Activated naive CD4-positive, alpha-beta T cell treated with anti-CD3 and anti-CD28 coated beads for 36 hours (primary cell): ENCODE measurements around the gene KRTAP4-11. TPM values are rescaled to one million over a fixed set of nuclear protein-coding genes. Genes with fewer than 3 reads are reported as not detected.
"Not testable (repeated sequence)": the region's sequence is repeated elsewhere in the genome, so short reads cannot be mapped to it uniquely, and the experiment has no call there.

Experiments used
- CTCF ChIA-PET: fragments of 350-600 bp; sonication (Branson Sonifier 250); formaldehyde crosslinking; loops from one replicate; lab custom pipeline; 2021; ENCODE audit warnings: antibody characterized with exemption; lab: Charles Lee
- DNase-seq: peaks from one replicate; pipeline ENCODE4 v3.0.0-alpha.2; 2020
- H3K27ac Mint-ChIP-seq: one replicate; pipeline ENCODE4 v1.8.0; 2021; ENCODE audit warnings: mild to moderate bottlenecking, mixed read lengths
- H3K27me3 Mint-ChIP-seq: one replicate; pipeline ENCODE4 v1.8.0; 2021; ENCODE audit warnings: low read depth, mixed read lengths
- H3K36me3 Mint-ChIP-seq: one replicate; pipeline ENCODE4 v1.8.0; 2021; ENCODE audit warnings: low read depth, mixed read lengths
- H3K4me1 Mint-ChIP-seq: one replicate; pipeline ENCODE4 v1.8.0; 2021; ENCODE audit warnings: low read depth, mixed read lengths
- H3K4me3 Mint-ChIP-seq: one replicate; pipeline ENCODE4 v1.8.0; 2021; ENCODE audit warnings: mild to moderate bottlenecking, moderate library complexity, mixed read lengths
- H3K9me3 Mint-ChIP-seq: one replicate; pipeline ENCODE4 v1.8.0; 2021; ENCODE audit warnings: mixed read lengths
- intact Hi-C: fragments of 100-400 bp; cut with micrococcal nuclease; formaldehyde crosslinking; loops from one replicate; pipeline ENCODE4 v1.15.1; 2023
- total RNA-seq, 2 experiments: library from RNA; stranded (reverse); gene quantifications; one replicate each; pipeline ENCODE4 v1.2.3, GENCODE V29; 2021

Gene KRTAP4-11
- total RNA-seq, 2 experiments from 2014 or later: not detected

- intact Hi-C loops: no loop called here
- no peaks in the 10 kb centered on the region for H3K36me3 Mint-ChIP-seq
- H3K27ac Mint-ChIP-seq: no peak overlapping the region
- peaks cover 17% of the 10 kb centered on the region for H3K9me3 Mint-ChIP-seq
- no peaks in the 10 kb centered on the region for H3K27me3 Mint-ChIP-seq
- CTCF ChIA-PET: no interaction called here
- H3K4me1 Mint-ChIP-seq: no peaks in the 10 kb centered on the region
- no peak for DNase-seq
- H3K4me3 Mint-ChIP-seq: no peak overlapping the region
Measured at GRCh38 chr17:41144846-41145245, 26.7 kb upstream of the KRTAP4-11 start.

GRCh38 chr17:41141361-41141760 is 23.2 kb upstream of the KRTAP4-11 start:
- H3K4me1 Mint-ChIP-seq: no peaks in the 10 kb centered on the region
- peaks cover 23% of the 10 kb centered on the region for H3K9me3 Mint-ChIP-seq
- no peak overlapping the region for H3K27ac Mint-ChIP-seq
- no peaks in the 10 kb centered on the region for H3K36me3 Mint-ChIP-seq
- DNase-seq: no peak
- CTCF ChIA-PET: no interaction called here
- H3K27me3 Mint-ChIP-seq: no peaks in the 10 kb centered on the region
- intact Hi-C loops: no loop called here
- no peak overlapping the region for H3K4me3 Mint-ChIP-seq

- H3K27ac Mint-ChIP-seq: no peak within 1 kb of the TSS
- peaks cover 23% of the 10 kb centered on the region for H3K9me3 Mint-ChIP-seq
- DNase-seq: no peak
- no peaks in the 10 kb centered on the region for H3K27me3 Mint-ChIP-seq
- intact Hi-C loops: no loop called here
- CTCF ChIA-PET: no interaction called here
- H3K36me3 Mint-ChIP-seq: no peaks in the 10 kb centered on the region
- H3K4me1 Mint-ChIP-seq: no peaks in the 10 kb centered on the region
- H3K4me3 Mint-ChIP-seq: no peak within 1 kb of the TSS
Measured at GRCh38 chr17:41140360-41141131, 22.4 kb upstream of the KRTAP4-11 start, which contains the start of gene KRTAP4-6. KRTAP4-6 (minus strand) TSS chr17:41140544; CDS start chr17:41140487, 57 bp downstream.

DNA sequence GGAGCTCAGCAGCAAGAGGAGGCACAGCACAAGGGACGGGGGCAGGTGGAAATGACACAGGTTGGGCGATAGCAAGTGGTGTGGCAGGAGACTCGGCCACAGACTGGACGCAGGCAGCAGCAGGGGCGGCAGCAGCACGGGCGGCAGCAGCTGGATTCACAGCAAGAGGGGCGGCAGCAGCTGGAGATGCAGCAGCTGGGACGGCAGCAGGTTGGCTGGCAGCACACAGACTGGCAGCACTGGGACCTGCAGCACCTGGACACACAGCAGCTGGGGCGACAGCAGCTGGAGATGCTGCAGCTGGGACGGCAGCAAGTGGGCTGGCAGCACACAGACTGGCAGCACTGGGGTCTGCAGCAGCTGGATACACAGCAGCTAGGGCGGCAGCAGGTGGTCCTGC is 21.7 kb upstream of the KRTAP4-11 start:
- H3K27ac Mint-ChIP-seq, H3K27me3 Mint-ChIP-seq, DNase-seq, H3K4me1 Mint-ChIP-seq, CTCF ChIA-PET, H3K36me3 Mint-ChIP-seq, H3K4me3 Mint-ChIP-seq, intact Hi-C loops: not testable (repeated sequence)
- peaks cover 23% of the 10 kb centered on the region for H3K9me3 Mint-ChIP-seq

DNA sequence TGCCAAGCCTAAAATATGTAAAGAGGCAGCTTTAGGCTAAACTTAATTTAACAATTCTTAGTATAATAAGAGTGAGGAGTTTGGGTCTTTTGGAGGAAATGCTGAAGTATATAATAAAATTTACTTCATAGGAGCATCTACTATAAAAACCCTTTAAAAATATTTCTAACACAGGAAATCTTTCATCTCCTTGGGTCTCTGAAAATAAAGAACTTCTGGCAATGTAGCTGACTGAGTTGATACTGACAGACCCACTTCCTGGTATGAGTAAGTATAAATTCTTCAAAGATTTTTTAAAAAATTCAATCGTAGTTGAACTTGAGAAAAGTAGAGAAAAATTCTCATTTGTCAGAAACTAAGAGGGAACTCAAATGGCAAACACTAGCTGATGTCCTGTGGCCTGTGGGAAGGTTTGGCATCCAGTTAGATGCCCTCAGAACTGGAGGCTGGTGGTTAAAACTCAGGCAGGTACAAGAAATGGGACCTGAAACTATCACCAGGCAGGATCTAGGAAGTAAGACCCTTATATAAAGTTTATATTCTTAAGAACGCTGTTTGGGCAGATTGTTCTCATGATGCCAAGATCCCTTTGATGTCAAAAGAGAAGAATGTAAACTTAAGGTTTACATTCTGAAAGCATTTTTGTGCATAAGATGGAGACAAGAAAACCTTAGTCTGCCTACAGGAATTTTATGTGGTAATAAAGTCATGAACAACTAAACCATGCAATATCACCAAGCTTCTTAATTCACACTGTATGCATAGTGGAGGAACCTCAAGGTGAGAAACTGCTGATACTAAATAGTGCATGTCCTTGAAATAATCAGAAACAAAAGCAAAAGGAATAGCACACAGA is 15.9 kb upstream of the KRTAP4-11 start:
- Mint-ChIP-seq H3K4me1 (peaks cover 21% of the 10 kb centered on the region), H3K36me3 (no peaks in the 10 kb centered on the region), H3K4me3 (no peak overlapping the region), H3K27me3 (no peaks in the 10 kb centered on the region), H3K27ac (no peak overlapping the region), H3K9me3 (peaks cover 4% of the 10 kb centered on the region)
- intact Hi-C loops: no loop called here
- DNase-seq: no peak
- CTCF ChIA-PET: interaction anchor here (1.3 kb wide), 1 partner anchor 188 kb away, joined by 3 read pairs; no protein-coding TSS in a partner anchor

DNA sequence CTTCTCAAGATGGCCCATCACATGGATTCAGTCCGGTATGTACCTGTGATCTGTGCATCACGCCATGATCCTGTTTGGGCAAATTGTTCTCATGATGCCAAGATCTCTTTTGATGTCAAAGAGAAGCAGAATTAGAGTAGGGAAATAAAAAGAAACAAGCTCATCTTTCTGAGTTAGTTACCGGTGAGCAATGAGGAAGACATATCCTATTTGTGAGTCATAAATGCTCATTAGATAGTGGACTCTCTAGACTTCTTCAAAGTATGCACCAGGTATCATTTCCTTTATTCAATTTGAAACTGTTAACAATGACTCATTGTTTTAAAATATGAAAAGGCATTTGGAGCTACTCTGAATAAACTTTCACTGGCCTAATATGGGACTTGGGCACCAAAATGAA is 13.8 kb upstream of the KRTAP4-11 start:
- no peak for DNase-seq
- H3K27ac Mint-ChIP-seq: no peak overlapping the region
- no peaks in the 10 kb centered on the region for H3K36me3 Mint-ChIP-seq
- no peak overlapping the region for H3K4me3 Mint-ChIP-seq
- intact Hi-C loops: no loop called here
- H3K9me3 Mint-ChIP-seq: peaks cover 1% of the 10 kb centered on the region
- CTCF ChIA-PET: no interaction called here
- H3K27me3 Mint-ChIP-seq: no peaks in the 10 kb centered on the region
- peaks cover 21% of the 10 kb centered on the region for H3K4me1 Mint-ChIP-seq

DNA sequence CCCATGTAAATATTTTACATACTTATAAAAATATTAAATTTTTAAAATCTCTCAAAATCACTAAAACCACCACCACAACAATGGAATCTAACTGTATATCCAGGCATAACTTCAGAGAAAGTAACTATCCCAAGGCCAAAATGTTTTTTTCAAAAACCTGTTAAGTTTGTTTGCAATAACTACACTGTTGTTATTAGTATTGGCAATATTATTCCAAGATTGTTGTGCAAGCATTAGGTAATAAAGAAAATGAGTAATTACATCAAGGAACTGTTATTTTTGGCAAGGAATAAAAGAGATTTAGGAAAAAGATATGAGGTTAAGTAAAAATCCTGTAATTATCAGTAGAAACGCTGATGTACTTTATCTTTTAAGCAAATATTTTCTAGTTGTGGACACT is 9.2 kb upstream of the KRTAP4-11 start:
- H3K27ac Mint-ChIP-seq: no peak overlapping the region
- no peak for DNase-seq
- H3K4me1 Mint-ChIP-seq: peaks cover 46% of the 10 kb centered on the region
- intact Hi-C loops: loop anchor here (10.0 kb wide), 1 partner anchor 367 kb away; no protein-coding TSS in a partner anchor
- H3K36me3 Mint-ChIP-seq: no peaks in the 10 kb centered on the region
- H3K9me3 Mint-ChIP-seq: peaks cover 1% of the 10 kb centered on the region
- CTCF ChIA-PET: no interaction called here
- H3K4me3 Mint-ChIP-seq: no peak overlapping the region
- no peaks in the 10 kb centered on the region for H3K27me3 Mint-ChIP-seq

DNA sequence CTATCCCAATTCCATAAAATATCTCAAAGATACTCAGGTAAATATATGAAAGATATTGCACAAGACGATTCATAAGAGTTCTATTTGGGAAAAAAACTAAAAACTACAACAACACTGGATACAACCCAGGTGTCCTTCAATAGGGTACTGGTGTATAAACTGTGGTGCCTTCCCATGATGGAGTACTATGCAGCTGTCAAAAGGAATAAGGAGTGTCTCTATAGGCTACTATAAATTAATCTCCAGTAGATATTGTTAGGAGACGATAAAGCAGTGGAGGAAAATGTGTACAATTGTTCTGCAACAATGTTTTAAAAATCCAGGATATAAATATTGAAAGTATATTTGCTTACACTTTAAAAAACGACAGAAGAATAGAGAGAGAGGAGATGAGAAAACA is 8.2 kb upstream of the KRTAP4-11 start:
- Mint-ChIP-seq H3K9me3 (peaks cover 6% of the 10 kb centered on the region), H3K36me3 (no peaks in the 10 kb centered on the region), H3K27me3 (no peaks in the 10 kb centered on the region), H3K27ac (no peak overlapping the region), H3K4me3 (no peak overlapping the region), H3K4me1 (peaks cover 42% of the 10 kb centered on the region)
- intact Hi-C loops: loop anchor here (10.0 kb wide), 1 partner anchor 368 kb away; no protein-coding TSS in a partner anchor
- CTCF ChIA-PET: no interaction called here
- DNase-seq: no peak

DNA sequence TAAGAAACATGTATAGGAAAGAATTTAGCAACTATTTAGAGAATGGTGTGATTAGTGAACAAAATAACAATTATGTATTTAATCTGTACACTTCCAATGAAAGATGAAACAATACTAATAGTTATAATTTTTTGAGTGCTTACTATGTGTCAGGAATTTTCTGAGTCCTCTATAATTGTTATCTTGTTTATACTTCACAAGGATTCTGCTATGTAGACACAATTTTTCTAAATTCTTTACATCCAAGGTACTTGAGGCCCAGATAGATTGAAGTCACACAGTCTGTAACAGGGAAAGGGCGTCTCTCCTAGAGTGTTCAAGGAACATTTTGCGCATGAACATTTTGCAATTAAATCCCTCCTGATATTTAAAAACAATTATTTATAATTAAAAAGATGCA is 6.9 kb upstream of the KRTAP4-11 start:
- CTCF ChIA-PET: no interaction called here
- Mint-ChIP-seq H3K27ac (no peak overlapping the region), H3K4me3 (no peak overlapping the region), H3K9me3 (peaks cover 6% of the 10 kb centered on the region), H3K4me1 (peaks cover 47% of the 10 kb centered on the region), H3K27me3 (no peaks in the 10 kb centered on the region), H3K36me3 (no peaks in the 10 kb centered on the region)
- intact Hi-C loops: loop anchor here (10.0 kb wide), 1 partner anchor 370 kb away; no protein-coding TSS in a partner anchor
- no peak for DNase-seq

DNA sequence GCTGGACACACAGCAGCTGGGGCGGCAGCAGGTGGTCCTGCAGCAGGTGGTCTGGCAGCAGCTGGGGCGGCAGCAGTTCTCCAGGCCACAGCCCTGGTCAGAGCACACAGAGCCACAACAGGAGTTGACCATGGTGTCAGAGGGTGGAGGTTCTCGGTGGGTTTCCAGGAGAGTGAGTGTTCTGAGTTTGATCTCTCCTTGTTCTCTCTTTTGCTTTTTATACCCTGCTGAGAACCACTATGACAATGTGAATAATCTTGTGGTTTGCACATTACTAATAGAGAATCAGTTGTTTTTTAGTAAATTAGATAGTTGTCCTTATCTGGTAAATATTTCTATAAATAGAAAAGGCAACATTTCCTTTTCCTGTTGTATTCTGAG is 5.8 kb upstream of the KRTAP4-11 start, which contains the start of gene KRTAP4-12:
TSS of gene KRTAP4-12 (minus strand) at position 192 of the 381 bp plus-strand sequence. CDS start at position 132, 60 bp downstream.
- DNase-seq, CTCF ChIA-PET, H3K27ac Mint-ChIP-seq, H3K9me3 Mint-ChIP-seq, H3K27me3 Mint-ChIP-seq, H3K36me3 Mint-ChIP-seq: not testable (repeated sequence)
- intact Hi-C loops: loop anchor here (10.0 kb wide), 1 partner anchor 371 kb away; no protein-coding TSS in a partner anchor
- Mint-ChIP-seq H3K4me3 (peak within 1 kb of the TSS; percentile 8), H3K4me1 (peaks cover 52% of the 10 kb centered on the region)

DNA sequence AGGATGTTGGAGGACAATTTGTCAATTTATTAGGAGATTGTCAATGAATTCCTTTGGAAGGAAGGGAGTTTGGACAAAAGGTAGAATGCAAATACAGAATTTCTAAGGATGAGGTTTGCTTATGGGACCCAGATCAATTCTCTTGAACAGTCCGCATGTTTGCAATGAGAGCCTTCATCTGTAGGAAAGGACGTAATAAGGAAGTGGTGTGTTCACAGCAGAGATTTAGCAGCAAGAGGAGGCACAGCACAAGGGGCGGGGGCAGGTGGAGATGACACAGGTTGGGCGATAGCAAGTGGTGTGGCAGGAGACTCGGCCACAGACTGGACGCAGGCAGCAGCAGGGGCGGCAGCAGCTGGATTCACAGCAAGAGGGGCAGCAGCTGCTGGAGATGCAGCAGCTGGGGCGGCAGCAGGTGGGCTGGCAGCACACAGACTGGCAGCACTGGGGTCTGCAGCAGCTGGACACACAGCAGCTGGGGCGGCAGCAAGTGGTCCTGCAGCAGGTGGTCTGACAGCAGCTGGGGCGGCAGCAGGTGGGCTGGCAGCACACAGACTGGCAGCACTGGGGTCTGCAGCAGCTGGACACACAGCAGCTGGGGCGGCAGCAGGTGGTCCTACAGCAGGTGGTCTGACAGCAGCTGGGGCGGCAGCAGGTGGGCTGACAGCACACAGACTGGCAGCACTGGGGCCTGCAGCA is 5.3 kb upstream of the KRTAP4-11 start:
- Mint-ChIP-seq H3K4me3 (peak overlapping the region; percentile 8), H3K4me1 (peaks cover 52% of the 10 kb centered on the region)
- intact Hi-C loops: loop anchor here (10.0 kb wide), 1 partner anchor 371 kb away; no protein-coding TSS in a partner anchor
- DNase-seq, CTCF ChIA-PET, H3K27ac Mint-ChIP-seq, H3K27me3 Mint-ChIP-seq, H3K9me3 Mint-ChIP-seq, H3K36me3 Mint-ChIP-seq: not testable (repeated sequence)

GRCh38 chr17:41121742-41122141 is 3.6 kb upstream of the KRTAP4-11 start:
- no peak overlapping the region for H3K27ac Mint-ChIP-seq
- no peaks in the 10 kb centered on the region for H3K36me3 Mint-ChIP-seq
- peaks cover 52% of the 10 kb centered on the region for H3K4me1 Mint-ChIP-seq
- H3K27me3 Mint-ChIP-seq: no peaks in the 10 kb centered on the region
- intact Hi-C loops: loop anchor here (10.0 kb wide), 1 partner anchor 373 kb away; no protein-coding TSS in a partner anchor
- H3K4me3 Mint-ChIP-seq: no peak overlapping the region
- CTCF ChIA-PET: interaction anchor here (1.0 kb wide), 1 partner anchor 9 kb away, joined by 3 read pairs; no protein-coding TSS in a partner anchor
- peaks cover 6% of the 10 kb centered on the region for H3K9me3 Mint-ChIP-seq
- no peak for DNase-seq
